Heart right ventricle (tissue), 16 donors: ENCODE measurements around the gene SSTR5. TPM values are rescaled to one million over a fixed set of nuclear protein-coding genes. Genes with fewer than 3 reads are reported as not detected.

ENCODE experiments used
- ATAC-seq, 8 donors: fragments of 200-7000 bp; cut with Tn5 transposase; one replicate each; pipeline ENCODE4 v1.9.1; 2020; ENCODE audit warnings: mild to moderate bottlenecking in 8 of 8, moderate library complexity in 8 of 8, moderate number of reproducible peaks in 1 of 8
- DNase-seq, 2 donors: peaks; one replicate each; pipeline ENCODE4 v3.0.0-alpha.2; 2020
- H3K27ac ChIP-seq, 10 donors: fragments of 200-600 bp; sonication (generic) in 2 of 10; one replicate each; pipeline versions ENCODE4 v1.5.0 to v1.8.0; 2020 to 2022; ENCODE audit warnings: mild to moderate bottlenecking in 3 of 10
- H3K27me3 ChIP-seq, 7 donors: fragments of 200-600 bp; one replicate each; pipeline ENCODE4 v1.8.0; 2021 to 2022; ENCODE audit warnings: mild to moderate bottlenecking in 2 of 7
- H3K36me3 ChIP-seq, 9 donors: fragments of 200-600 bp; sonication (generic) in 1 of 9; one replicate each; pipeline versions ENCODE4 v1.5.0 to v1.8.0; 2020 to 2022; ENCODE audit warnings: mild to moderate bottlenecking in 2 of 9
- H3K4me1 ChIP-seq, 9 donors: fragments of 200-600 bp; sonication (generic) in 1 of 9; one replicate each; pipeline versions ENCODE4 v1.5.0 to v1.8.0; 2020 to 2022; ENCODE audit warnings: mild to moderate bottlenecking in 4 of 9
- H3K4me3 ChIP-seq, 10 donors: fragments of 200-600 bp; sonication (generic) in 2 of 10; one replicate each; pipeline versions ENCODE4 v1.5.0 to v1.8.0; 2020 to 2022; ENCODE audit warnings: mild to moderate bottlenecking in 7 of 10, moderate library complexity in 2 of 10
- H3K9me3 ChIP-seq, 11 donors: fragments of 200-600 bp in 10 of 11; sonication (generic) in 2 of 11; one replicate each; pipeline versions ENCODE4 v1.5.0 to v1.8.0; 2013 to 2022; ENCODE audit warnings: mild to moderate bottlenecking in 2 of 11, control low read depth in 1 of 11, moderate library complexity in 1 of 11
- WGBS, 2 donors: extraction: QIAGEN DNeasy Blood & Tissue Kit; methylation state at CpG; one replicate each; pipeline ENCODE4 v1.1.7; 2013; ENCODE audit warnings: inconsistent platforms in 1 of 2; 5-methylcytosine and 5-hydroxymethylcytosine counted together
- intact Hi-C, 10 donors: fragments of 100-400 bp; cut with DNase I; formaldehyde crosslinking; loops; one replicate each; pipeline versions ENCODE4 v1.11.1 to v1.14.2; 2022
- polyA plus RNA-seq, 2 donors: library from polyadenylated mRNA; stranded (reverse); fragments of 200-250 nt; gene quantifications; one replicate each; pipeline ENCODE4 v1.2.3, GENCODE V29; 2013
- total RNA-seq, 10 donors: library from RNA; stranded (reverse); fragmentation: NEBNext Ultra II Directional in 3 of 10; extraction: Animal tissue kit (Norgen Biotek cat#: 25700) in 3 of 10; gene quantifications; one replicate each; pipeline versions ENCODE4 v1.2.1 to v1.2.4, GENCODE V29; 2021 to 2023
- TF ChIP-seq, protein P1 (sequence below), 9 donors: fragments of 200-600 bp; sonication (generic) in 2 of 9; IDR thresholded peaks; one replicate each; pipeline versions ENCODE4 v1.5.0 to v1.8.0; 2021 to 2022; ENCODE audit warnings: antibody characterized with exemption in 9 of 9, mild to moderate bottlenecking in 5 of 9, moderate library complexity in 1 of 9
- donor health status: Arrhythmogenic right ventricular cardiomyopathy.
- donor health status: ischemic (EF 13 %, LVEDD 7.1; RV severe dilation, severe dysfunction).
- donor health status: healthy with polysubstance abuse.
- donor health status: DM: no; HTN: yes; CAD: no.
- donor health status: DM: no; HTN: no; CAD: no.
- donor health status: ischemic (EF 25% LVEDD 6.9; RV normal size, moderate dysfunction).
- donor health status: ischemic (EF 25% LVEDD 5.7; RV mildly dilated, moderate dysfunction).
- donor health status: healthy.
- donor health status: DM: yes; HTN: yes; CAD: no.
- donor health status: Ischemic cardiomyopathy.
- donor health status: ischemic (EF 35%, LVEDD 5.7; RV mildly dilated, moderate dysfunction).
- donor health status: nonischemic (EF 11% LVEDD 7.7; RV severe dilation, severe dysfunction).
- donor health status: DM: yes; HTN: yes; CAD: no.
- donor health status: PGD.
- donor health status: ischemic (EF 29% LVEDD 5.4; RV normal size, mild dysfunction).
- donor health status: nonischemic (EF 23%, LVEDD 6.1; RV moderate dilation, normal function).

The SSTR5 gene
- total and polyA plus RNA-seq, 12 donors, result 0.39 to 32.0 (median 5.4) TPM

DNA sequence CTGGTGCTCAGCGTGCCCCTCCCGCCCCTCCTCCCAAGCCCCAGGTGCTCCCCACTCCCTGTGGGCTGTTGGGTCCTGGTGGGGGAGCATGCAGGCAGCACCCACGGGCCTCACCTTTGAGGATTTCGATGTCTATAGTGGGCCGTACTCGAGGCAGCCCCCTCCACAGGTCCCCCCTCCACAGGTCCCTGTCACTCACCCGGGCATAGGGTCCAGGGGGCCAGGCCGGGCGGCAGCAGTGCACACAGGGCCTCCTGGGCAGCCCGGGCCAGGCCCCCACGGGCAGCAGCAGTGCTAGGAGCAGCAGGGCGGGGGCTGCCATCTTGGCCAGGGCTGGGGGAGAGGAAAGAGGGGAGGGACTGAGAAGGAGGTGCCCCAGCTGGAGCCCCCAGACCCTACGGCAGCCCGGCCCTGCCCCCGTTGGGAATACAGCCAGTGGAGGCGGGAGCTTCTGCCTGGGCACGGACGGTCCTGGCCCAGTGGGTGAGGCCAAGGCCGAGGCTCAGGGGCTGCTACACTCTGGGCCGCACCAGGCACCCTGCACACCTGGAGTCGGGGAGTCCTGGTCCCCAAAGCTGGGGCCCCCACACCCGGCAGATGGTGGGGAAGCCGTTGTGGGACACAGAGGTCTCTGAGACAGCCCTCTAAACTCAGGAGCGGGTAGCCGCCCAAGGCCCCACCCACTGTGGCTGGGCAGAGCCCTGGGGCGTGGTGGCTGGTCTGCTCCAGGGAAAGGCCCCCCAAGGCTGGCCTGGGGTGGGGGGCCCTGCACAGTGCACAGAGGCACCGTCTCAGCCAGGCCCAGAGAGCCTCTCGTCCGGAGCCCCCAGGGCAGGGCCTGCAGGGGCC lies 22.3 kb downstream of the SSTR5 start:
- peaks cover 11 to 50% (median 33%) of the 10 kb centered on the region in 9 donors for H3K4me1 ChIP-seq
- no peaks in the 10 kb centered on the region for H3K36me3 ChIP-seq
- H3K4me3 ChIP-seq, result no peak overlapping the region
- 59 to 63% methylated on average over 29 of the region's 29 CpGs for WGBS, 2 donors
- DNase-seq (no peak), ATAC-seq (no peak)
- TF ChIP-seq, protein P1, sequence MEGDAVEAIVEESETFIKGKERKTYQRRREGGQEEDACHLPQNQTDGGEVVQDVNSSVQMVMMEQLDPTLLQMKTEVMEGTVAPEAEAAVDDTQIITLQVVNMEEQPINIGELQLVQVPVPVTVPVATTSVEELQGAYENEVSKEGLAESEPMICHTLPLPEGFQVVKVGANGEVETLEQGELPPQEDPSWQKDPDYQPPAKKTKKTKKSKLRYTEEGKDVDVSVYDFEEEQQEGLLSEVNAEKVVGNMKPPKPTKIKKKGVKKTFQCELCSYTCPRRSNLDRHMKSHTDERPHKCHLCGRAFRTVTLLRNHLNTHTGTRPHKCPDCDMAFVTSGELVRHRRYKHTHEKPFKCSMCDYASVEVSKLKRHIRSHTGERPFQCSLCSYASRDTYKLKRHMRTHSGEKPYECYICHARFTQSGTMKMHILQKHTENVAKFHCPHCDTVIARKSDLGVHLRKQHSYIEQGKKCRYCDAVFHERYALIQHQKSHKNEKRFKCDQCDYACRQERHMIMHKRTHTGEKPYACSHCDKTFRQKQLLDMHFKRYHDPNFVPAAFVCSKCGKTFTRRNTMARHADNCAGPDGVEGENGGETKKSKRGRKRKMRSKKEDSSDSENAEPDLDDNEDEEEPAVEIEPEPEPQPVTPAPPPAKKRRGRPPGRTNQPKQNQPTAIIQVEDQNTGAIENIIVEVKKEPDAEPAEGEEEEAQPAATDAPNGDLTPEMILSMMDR (IDR thresholded peaks at IDR 0.05), result no peak
- H3K9me3 ChIP-seq, result no peaks in the 10 kb centered on the region
- H3K27me3 ChIP-seq, result peaks cover 0 to 36% (median 16%) of the 10 kb centered on the region in 7 donors
- intact Hi-C loops, result loop anchor here in 1 of 10 donors (5.0 kb wide), 1 partner anchor 383 kb away; no protein-coding TSS in a partner anchor
- H3K27ac ChIP-seq, result no peak overlapping the region

DNA sequence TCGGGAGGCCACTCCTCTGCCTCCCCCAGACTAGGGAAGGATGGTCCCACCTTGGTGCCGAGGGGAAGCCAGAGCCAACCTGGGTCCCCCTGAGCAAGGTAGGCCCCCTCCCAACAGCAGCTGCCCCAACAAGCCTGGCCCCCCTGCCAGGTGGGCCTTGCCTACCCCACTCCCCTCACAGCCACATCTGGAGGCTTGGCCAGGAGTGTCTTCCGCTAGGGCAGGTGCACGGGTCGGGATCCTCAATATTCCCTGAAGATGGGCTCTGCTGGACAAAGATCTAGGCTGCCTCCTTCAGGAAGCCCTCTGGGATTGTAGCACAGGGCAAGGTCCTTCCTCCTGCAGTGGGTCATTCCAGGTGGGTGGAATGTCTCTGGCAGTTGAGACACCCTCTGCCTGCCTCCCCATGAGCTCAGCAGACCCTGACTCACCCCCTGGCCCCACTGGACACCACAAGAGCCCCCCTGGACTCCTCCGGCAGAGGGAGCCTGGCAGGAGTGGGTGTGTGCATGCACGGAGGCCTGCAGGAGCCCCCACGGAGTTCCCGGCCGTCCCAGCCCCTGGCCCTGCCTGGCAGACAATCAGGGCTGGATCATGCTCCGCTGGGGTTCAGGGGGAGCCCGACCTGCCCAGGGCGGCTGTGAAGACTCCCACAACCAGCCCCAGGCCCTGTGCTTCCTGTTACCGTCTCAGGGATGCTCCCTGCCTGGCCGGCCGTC lies 23.1 kb downstream of the SSTR5 start:
- Histone ChIP-seq H3K4me1 (peaks cover 11 to 42% (median 26%) of the 10 kb centered on the region in 9 donors), H3K4me3 (no peak overlapping the region), H3K27me3 (peaks cover 0 to 33% (median 16%) of the 10 kb centered on the region in 7 donors), H3K36me3 (no peaks in the 10 kb centered on the region), H3K9me3 (no peaks in the 10 kb centered on the region), H3K27ac (peak overlapping the region in 2 of 10 donors; percentile 86 to 89)
- 57% methylated on average over 15 to 16 of the region's 16 CpGs for WGBS, 2 donors
- intact Hi-C loops, result loop anchor here in 1 of 10 donors (2.0 to 5.0 kb wide), 2 partner anchors 283 to 383 kb away; no protein-coding TSS in a partner anchor
- DNase-seq (no peak), ATAC-seq (no peak)
- TF ChIP-seq, protein P1 (IDR thresholded peaks at IDR 0.05), result no peak

DNA sequence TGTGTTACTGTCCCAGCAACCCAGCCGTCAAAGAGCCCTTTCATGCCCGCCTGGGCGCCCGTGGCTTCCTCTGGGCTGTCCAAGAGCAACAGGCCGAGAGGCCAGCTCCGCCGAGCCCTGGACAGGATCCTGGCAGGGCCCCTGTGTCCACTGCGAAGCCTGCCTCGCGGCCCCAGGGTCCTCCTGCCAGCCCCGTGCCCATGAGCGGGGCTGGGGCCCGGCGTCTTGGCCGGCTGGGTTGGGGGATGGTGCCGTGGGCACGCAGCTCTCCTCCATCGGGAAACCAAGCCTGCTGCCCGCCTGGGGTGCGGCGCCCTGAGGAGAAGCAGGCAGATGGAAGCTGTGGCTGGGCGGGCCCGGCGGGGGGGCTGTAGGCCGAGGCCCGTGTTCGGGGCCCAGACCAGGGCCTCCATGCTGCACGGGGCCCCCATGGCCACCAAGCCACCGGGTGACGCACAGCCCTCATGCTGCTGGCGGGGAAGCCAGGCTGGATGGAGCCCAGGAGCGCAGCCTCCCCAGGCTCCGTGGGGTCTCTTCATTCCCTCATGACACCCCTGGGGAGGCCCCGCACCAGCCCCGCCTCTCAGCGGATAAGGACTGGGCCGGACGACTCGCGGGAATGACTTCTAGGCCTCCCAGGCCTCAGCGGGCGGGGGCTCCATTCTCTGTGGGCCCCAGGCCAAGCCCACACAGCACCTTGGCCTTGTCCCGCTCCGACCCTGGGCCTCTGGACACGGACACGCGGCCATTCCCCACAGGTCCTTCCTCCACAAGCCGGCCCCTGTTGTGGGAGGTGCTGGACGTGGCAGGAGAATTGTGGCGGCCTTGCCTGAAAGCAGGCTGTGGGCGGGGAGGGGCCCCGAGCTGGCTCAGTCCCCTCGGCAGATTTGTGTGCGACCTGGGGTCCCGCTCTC lies 23.9 kb downstream of the SSTR5 start, which contains the start of gene C1QTNF8:
C1QTNF8 (minus strand) TSS at position 76 of the 914 bp plus-strand sequence. CDS start 1,322 bp downstream, outside the sequence.
- no peaks in the 10 kb centered on the region for H3K9me3 ChIP-seq
- 60 to 62% methylated on average over 55 of the region's 55 CpGs for WGBS, 2 donors
- peaks cover 0 to 36% (median 16%) of the 10 kb centered on the region in 7 donors for H3K27me3 ChIP-seq
- H3K4me1 ChIP-seq, result peaks cover 11 to 34% (median 22%) of the 10 kb centered on the region in 9 donors
- H3K4me3 ChIP-seq, result no peak within 1 kb of the TSS
- ATAC-seq (no peak), DNase-seq (no peak)
- H3K36me3 ChIP-seq, result no peaks in the 10 kb centered on the region
- H3K27ac ChIP-seq, result peak within 1 kb of the TSS in 9 of 10 donors; percentile 6 to 89 (median 86)
- TF ChIP-seq, protein P1 (IDR thresholded peaks at IDR 0.05), result no peak
- intact Hi-C loops, result loop anchor here in 1 of 10 donors (2.0 to 5.0 kb wide), 2 partner anchors 284 to 384 kb away; no protein-coding TSS in a partner anchor
